Stimulated activated naive CD8-positive, alpha-beta T cell treated with anti-CD3 and anti-CD28 coated beads, Interleukin-15, Interleukin-2, amounts not matched to agents 100 U/mL and 50 U/mL, for 24 hours (primary cell): ENCODE results near the gene CD40LG.
A peak's percentile ranks its signal among the peaks of the same experiment; 100 is the strongest.

Source experiments
- ATAC-seq: fragments of 150-1000 bp; cut with Tn5 transposase; one replicate; pipeline ENCODE4 v1.10.0; 2021
- DNase-seq: peaks from one replicate; pipeline ENCODE4 v3.0.0; 2021

CD40LG gene

DNA sequence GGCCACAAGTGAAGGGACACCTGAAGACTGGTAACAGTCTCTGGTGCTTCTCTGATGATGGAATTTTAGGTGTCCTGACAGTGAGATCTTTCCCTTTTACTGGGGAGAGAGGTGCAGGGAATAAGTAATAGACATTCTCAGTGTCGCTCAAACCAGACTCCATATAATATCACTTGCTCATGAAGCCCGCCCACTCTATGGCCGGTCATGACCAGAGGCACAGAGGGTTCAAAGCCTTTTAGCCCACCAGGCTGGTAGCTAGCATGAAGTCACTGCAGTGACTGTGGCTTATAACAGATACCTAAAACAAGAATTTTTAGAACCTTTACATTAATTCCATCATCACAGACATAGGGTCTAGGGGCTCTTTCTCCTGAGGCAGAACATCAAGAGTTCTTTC is 2.9 kb downstream of the CD40LG start:
- ATAC-seq = no peak
- DNase-seq = no peak

GRCh38 chrX:136652822-136653723 is 5.1 kb downstream of the CD40LG start:
- DNase-seq = no peak
- peak; percentile 72 for ATAC-seq

GRCh38 chrX:136656361-136656964 is 8.5 kb downstream of the CD40LG start:
- ATAC-seq (no peak), DNase-seq (no peak)

DNA sequence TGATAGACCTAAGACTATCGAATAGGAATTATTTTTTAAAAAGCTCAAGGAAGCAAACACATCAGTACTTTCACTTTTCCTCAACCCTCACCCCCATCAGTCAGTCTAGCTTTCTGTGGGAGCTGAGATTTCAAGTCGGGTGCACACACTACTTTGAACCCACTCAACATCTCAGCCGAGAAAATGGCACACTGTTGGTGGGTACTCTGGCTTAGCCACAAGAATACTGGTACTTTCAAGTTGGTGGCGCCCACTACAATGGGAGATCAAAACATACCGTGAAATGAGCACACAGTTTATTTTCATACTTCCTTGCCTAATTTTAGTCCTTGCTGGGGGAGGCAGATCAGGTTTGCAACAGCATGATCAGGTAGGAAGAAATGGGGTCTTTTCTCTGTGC is 10.2 kb downstream of the CD40LG start:
- DNase-seq = no peak
- ATAC-seq = peak; percentile 50

- DNase-seq (no peak), ATAC-seq (no peak)
These were observed 11.2 kb downstream of the CD40LG start for GRCh38 chrX:136659174-136659573.

DNA sequence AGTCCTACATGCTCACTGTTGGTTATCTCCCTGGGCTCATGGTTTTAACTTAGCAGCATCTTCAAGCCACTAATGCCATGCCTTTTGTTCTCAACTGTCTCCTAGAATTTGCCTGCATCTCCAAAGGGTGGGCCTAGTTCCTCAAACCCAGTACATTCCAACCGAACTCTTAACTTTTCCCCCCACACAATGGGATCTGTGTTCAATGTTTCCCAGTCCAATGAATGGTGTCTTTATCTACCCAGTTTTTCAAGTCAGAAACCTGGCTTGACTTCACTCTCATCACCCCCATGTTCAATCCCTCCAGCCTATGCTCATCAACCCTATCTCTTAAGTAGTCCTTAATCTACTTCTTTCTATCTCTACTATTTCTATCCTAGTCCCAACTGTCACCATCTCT is 12.9 kb downstream of the CD40LG start:
- ATAC-seq = no peak
- no peak for DNase-seq

DNA sequence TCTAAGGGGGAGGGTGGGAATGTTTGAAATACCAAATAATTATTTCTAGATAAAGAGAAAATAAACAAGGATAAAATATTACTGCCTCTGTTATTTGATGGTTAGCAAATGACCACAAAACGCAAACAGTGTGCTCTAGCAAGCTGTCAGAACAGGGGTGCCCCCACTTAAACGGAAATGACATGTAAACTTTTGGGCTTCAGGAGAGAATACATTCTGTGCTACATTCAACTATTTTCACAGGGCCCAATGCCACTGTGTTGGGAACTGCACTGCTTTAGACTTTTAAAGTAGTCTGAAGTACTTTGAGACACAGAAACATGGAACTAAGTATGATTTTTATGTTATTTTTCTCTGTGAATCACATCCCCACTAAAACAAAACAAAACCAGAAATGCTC is 14.1 kb downstream of the CD40LG start:
- ATAC-seq (no peak), DNase-seq (no peak)

DNA sequence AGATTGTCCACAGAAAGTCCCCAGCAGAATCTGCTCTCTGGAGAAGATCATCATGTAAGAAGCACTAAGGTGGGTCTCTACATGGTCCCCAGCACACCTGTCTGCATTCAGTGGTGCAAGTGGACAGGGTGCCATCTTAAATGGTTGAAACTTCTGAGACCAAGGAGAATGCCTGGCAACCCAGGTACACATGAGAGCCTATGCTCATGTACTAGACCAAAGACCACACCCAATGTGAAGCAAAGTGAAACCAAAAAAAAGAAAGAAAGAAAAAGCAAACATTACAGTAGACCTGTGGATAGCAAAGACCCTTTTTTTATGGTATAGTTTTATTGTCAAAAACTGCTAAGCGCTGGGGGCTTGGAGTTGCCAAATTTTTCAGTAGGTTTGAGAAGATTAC is 15.0 kb downstream of the CD40LG start:
- ATAC-seq = no peak
- no peak for DNase-seq

DNA sequence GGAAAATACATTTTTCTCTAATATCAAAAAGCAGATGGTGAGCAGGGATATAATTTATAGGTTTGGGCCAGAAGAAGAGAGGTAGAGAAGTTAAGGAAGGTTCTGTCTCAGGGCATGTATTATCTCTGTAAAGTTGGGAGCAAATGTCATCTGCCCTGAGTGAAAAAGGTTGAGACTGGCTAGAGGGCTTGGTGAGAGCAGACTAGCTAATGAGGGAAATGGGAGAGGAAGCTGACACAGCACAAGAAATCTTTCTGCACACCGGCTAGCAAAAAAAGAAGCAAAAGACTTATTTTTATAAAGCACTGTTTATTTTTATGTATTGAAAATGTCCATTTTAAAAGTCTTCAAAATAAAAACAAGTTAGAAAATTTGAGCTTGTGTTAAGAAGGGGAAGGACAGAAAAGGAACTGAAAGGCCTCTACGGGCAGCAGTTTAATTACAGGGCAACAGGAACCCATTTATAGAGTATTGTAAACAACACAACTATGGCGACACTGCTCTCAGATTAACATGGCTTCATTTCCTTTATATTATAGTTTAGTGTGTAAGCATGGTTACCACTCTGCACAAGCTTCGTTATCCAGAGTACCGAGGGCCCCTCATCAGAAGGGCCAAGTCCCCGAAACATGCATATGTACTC is 17.4 kb downstream of the CD40LG start:
- DNase-seq (no peak), ATAC-seq (no peak)

GRCh38 chrX:136666088-136666487 is 18.1 kb downstream of the CD40LG start:
- no peak for ATAC-seq
- no peak for DNase-seq

DNA sequence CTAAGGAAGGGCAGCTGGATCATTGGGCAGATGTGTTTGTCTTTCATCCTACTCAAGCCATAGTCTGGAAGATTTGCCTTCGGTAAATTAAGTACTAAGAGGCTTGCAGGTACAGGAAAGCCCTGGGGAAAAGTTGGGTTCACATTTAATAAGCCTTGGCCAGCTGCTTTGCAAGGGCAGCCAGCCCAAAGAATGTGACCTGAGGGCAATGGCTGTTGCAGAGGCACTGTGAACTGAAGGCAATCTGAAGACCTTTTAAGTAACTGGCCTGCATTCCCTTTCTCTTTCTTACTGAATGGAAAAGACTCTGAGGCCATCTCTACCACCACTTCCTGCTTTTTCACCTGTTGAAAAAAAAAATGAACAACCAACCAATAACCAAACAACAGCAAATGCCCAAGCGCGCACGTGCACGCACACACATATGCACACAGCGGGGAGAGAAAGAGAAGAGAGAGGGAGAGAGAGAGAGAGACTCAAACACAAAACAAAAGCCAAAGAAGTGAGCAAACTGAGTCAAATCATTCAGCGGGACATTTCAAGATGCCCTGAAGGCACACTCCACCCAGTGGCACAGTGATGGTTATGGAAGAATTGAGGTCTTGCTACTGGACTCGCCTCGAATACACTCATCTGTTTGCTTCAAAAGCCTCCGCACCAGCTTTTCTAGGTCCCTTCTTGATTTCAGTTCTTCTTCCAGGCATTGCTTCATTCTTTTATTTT is 19.6 kb downstream of the CD40LG start:
- ATAC-seq (no peak), DNase-seq (no peak)

DNA sequence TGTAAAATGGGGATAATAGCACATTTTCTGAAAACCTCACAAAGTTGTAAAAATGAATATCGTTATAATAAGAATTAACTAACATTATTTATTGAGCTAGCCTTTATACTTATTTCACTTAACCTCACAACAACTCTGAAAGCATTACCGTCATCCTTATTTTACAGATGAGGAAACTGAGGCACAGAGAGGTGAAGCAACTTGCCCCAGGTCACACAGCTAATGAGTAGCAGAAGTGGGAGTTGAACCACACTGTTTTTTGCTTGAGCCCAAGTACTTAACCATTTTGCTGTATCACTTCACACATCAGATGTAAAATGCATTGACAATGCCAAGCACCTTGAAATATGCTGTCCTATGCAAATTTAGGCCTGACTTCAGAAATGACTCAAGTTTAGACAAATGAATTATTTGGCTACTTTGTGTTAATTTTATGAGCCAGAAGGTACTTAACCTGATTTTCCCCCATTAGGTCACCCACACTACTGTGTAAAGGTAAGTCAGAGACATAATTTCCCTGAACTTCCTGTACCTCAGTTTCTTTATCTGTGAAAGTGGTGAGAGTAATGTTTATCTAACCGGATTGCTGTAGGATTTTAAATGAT is 23.1 kb downstream of the CD40LG start:
- DNase-seq = no peak
- ATAC-seq = peak; percentile 32

GRCh38 chrX:136674270-136674985 is 26.5 kb downstream of the CD40LG start:
- ATAC-seq = no peak
- no peak for DNase-seq

- no peak for ATAC-seq
- no peak for DNase-seq
These were observed 31.6 kb downstream of the CD40LG start for GRCh38 chrX:136679531-136679930.

- ATAC-seq (no peak), DNase-seq (no peak)
These were observed 36.2 kb downstream of the CD40LG start for GRCh38 chrX:136684120-136684519.

GRCh38 chrX:136687457-136687856 is 39.5 kb downstream of the CD40LG start:
- DNase-seq (peak; percentile 40), ATAC-seq (peak; percentile 87)

- DNase-seq (no peak), ATAC-seq (peak; percentile 16)
These were observed 41.5 kb downstream of the CD40LG start for GRCh38 chrX:136689436-136689835.

DNA sequence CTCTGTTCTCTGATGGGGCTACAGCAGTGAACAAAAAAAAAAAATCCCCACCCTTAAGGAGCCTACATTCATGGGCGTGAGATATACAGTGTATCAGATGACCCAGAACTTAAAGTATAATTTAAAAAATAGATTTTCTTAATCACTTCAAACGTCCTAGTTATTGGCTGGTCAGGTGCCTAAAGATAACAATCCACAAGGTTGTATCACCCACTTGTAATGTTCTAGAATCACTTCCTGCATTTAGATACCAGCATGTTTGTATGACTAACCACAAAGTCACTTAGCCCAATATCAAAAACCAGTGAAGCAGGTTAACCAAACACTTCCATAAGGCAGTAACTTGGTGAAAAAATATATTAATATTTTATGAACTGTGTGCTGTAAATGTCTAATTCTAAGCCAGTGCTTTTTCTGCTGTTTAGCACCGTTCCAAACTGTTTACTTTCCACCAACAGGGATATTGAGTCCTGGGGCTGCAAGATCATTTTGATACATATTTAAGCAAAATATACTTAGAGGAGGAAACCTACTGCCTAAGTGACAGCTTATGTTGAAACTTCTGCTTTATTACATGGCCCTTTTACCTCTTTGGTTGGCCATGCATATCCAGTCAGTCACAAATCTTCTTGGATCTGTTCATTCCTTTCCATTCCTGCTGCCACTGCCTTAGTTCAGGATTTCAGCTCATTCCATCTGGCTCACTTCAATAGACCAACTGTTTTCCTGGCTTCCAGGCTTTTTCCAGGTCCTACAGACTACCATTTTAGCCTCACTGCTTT is 43.3 kb downstream of the CD40LG start:
- ATAC-seq (peak; percentile 7), DNase-seq (no peak)

DNA sequence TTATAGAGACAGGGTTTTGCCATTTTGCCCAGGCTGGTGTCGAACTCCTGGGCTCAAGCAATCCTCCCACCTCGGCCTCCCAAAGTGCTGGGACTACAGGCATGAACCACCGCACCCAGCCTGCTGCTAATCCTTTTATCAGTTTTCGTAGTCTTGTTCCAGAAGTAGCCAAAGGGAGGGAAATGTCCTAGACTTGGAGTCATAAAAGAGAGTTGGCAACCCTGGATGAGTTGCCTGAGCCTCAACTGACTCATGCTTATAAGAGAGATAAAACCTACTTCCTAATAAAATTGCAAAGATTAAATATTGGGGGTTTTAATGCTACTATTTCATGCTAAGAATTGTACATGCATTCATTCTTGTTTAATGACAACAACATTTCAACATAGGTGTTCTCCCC is 44.3 kb downstream of the CD40LG start:
- ATAC-seq (no peak), DNase-seq (no peak)

- peak; percentile 65 for ATAC-seq
- no peak for DNase-seq
These were observed 46.6 kb downstream of the CD40LG start for GRCh38 chrX:136694431-136695087.
